Measurements from ENCODE around the gene CDK5.

The CDK5 gene

GRCh38 chr7:151062399-151063211 lies 4.9 kb upstream of the CDK5 start:
- TF ChIP-seq SPI1 (IDR thresholded peaks at IDR 0.05; ENCODE audit: borderline replicate concordance, low read depth) (no peak), POLR2AphosphoS5 (IDR thresholded peaks at IDR 0.05; ENCODE audit: low read depth) (no peak), REST (IDR thresholded peaks at IDR 0.05; ENCODE audit: insufficient replicate concordance, low read depth) (no peak), CTCF (IDR thresholded peaks at IDR 0.05; ENCODE audit: insufficient read depth, low read length) (no peak), GABPA (IDR thresholded peaks at IDR 0.05; ENCODE audit: low read depth) (no peak)
- Histone ChIP-seq H3K27me3 (ENCODE audit: insufficient read depth, poor library complexity, severe bottlenecking) (no peaks in the 10 kb centered on the region), H3K4me3 (replicated peaks; ENCODE audit: insufficient read depth, low read length) (no peak overlapping the region), H3K27ac (replicated peaks) (no peak overlapping the region)
- DNase-seq (ENCODE audit: low read depth in 1 of 2, low spot score in 1 of 2), result no peak

GRCh38 chr7:151062111-151062398 lies 4.4 kb upstream of the CDK5 start:
- DNase-seq (ENCODE audit: low read depth in 1 of 2, low spot score in 1 of 2), result no peak
- Histone ChIP-seq H3K4me3 (replicated peaks; ENCODE audit: insufficient read depth, low read length) (no peak overlapping the region), H3K27ac (replicated peaks) (no peak overlapping the region), H3K27me3 (ENCODE audit: insufficient read depth, poor library complexity, severe bottlenecking) (no peaks in the 10 kb centered on the region)
- no peak for TF ChIP-seq REST (IDR thresholded peaks at IDR 0.05; ENCODE audit: insufficient replicate concordance, low read depth)
- no peak for TF ChIP-seq GABPA (IDR thresholded peaks at IDR 0.05; ENCODE audit: low read depth)
- no peak for TF ChIP-seq SPI1 (IDR thresholded peaks at IDR 0.05; ENCODE audit: borderline replicate concordance, low read depth)
- no peak for TF ChIP-seq POLR2AphosphoS5 (IDR thresholded peaks at IDR 0.05; ENCODE audit: low read depth)
- no peak for TF ChIP-seq CTCF (IDR thresholded peaks at IDR 0.05; ENCODE audit: insufficient read depth, low read length)

- H3K4me3 ChIP-seq (replicated peaks; ENCODE audit: insufficient read depth, low read length), result no peak overlapping the region
- no peak overlapping the region for H3K27ac ChIP-seq (replicated peaks)
- TF ChIP-seq POLR2AphosphoS5 (IDR thresholded peaks at IDR 0.05; ENCODE audit: low read depth), result no peak
- no peak for TF ChIP-seq REST (IDR thresholded peaks at IDR 0.05; ENCODE audit: insufficient replicate concordance, low read depth)
- no peak for TF ChIP-seq GABPA (IDR thresholded peaks at IDR 0.05; ENCODE audit: low read depth)
- TF ChIP-seq SPI1 (IDR thresholded peaks at IDR 0.05; ENCODE audit: borderline replicate concordance, low read depth), result no peak
- TF ChIP-seq CTCF (IDR thresholded peaks at IDR 0.05; ENCODE audit: insufficient read depth, low read length), result no peak
- no peak for DNase-seq (ENCODE audit: low read depth in 1 of 2, low spot score in 1 of 2)
- no peaks in the 10 kb centered on the region for H3K27me3 ChIP-seq (ENCODE audit: insufficient read depth, poor library complexity, severe bottlenecking)
Measured at GRCh38 chr7:151061213-151062110, 3.8 kb upstream of the CDK5 start.

Data from HL-60 (cell line).